Keratinocyte (primary cell): Measurements from ENCODE around the gene BHLHE23. TPM values are rescaled to one million over a fixed set of nuclear protein-coding genes. Genes with fewer than 3 reads are reported as not detected.

Source experiments
- DNase-seq: peaks from one replicate; pipeline ENCODE4 v3.0.0-alpha.2; 2011; ENCODE audit warnings: low read depth, missing footprints, low spot score
- FAIRE-seq: peaks from 2 replicates; lab custom pipeline; 2011; peaks lifted over from hg19 to GRCh38; lab: Jason Lieb, UNC
- H2AFZ ChIP-seq: 2 replicates; pipeline ENCODE4 v1.6.0; 2012; ENCODE audit warnings: low read length, control low read depth, inconsistent platforms; ENCODE audit not compliant: control insufficient read depth
- H3K27ac ChIP-seq: 2 replicates; pipeline ENCODE4 v1.5.1; 2011; ENCODE audit warnings: low read length; ENCODE audit not compliant: control insufficient read depth, insufficient read depth
- H3K27me3 ChIP-seq: 3 replicates; pipeline ENCODE4 v1.6.0; 2011; ENCODE audit warnings: low read length; ENCODE audit not compliant: control insufficient read depth, insufficient read depth; ENCODE audit errors: extremely low read depth
- H3K36me3 ChIP-seq, 2 experiments: 2 replicates in 1 of 2; 3 replicates in 1 of 2; pipeline ENCODE4 v1.5.1; 2011; ENCODE audit warnings: low read length in 2 of 2, mild to moderate bottlenecking in 1 of 2; ENCODE audit not compliant: control insufficient read depth in 2 of 2, insufficient read depth in 2 of 2; ENCODE audit errors: extremely low read depth in 1 of 2
- H3K4me1 ChIP-seq: 3 replicates; pipeline ENCODE4 v1.5.1; 2011; ENCODE audit warnings: low read length; ENCODE audit not compliant: control insufficient read depth, insufficient read depth; ENCODE audit errors: extremely low read depth
- H3K4me2 ChIP-seq: 3 replicates; pipeline ENCODE4 v1.6.0; 2011; ENCODE audit warnings: low read depth, low read length; ENCODE audit not compliant: control insufficient read depth, insufficient read depth; ENCODE audit errors: extremely low read depth
- H3K4me3 ChIP-seq, 3 experiments: fragments of 200-600 bp in 1 of 3; sonication (generic) in 1 of 3; 2 replicates in 2 of 3; 3 replicates in 1 of 3; pipeline ENCODE4 v1.5.1; 2011 to 2016; ENCODE audit warnings: low read length in 3 of 3, mild to moderate bottlenecking in 3 of 3, control low read depth in 2 of 3, inconsistent platforms in 1 of 3, low read depth in 1 of 3, mixed read lengths in 1 of 3, mixed run types in 1 of 3, moderate library complexity in 1 of 3; ENCODE audit not compliant: control insufficient read depth in 2 of 3, insufficient read depth in 2 of 3; ENCODE audit errors: extremely low read depth in 1 of 3
- H3K79me2 ChIP-seq: 2 replicates; pipeline ENCODE4 v1.6.0; 2012; ENCODE audit warnings: low read length; ENCODE audit not compliant: control insufficient read depth, insufficient read depth
- H3K9ac ChIP-seq: 3 replicates; pipeline ENCODE4 v1.6.0; 2011; ENCODE audit warnings: low read length; ENCODE audit not compliant: control insufficient read depth, insufficient read depth; ENCODE audit errors: extremely low read depth
- H3K9me1 ChIP-seq: 3 replicates; pipeline ENCODE4 v1.6.0; 2011; ENCODE audit warnings: low read length; ENCODE audit not compliant: control insufficient read depth, insufficient read depth; ENCODE audit errors: extremely low read depth
- H3K9me3 ChIP-seq: 2 replicates; pipeline ENCODE4 v1.5.1; 2012; ENCODE audit warnings: low read depth, low read length; ENCODE audit not compliant: control insufficient read depth
- H4K20me1 ChIP-seq: 3 replicates; pipeline ENCODE4 v1.6.0; 2011; ENCODE audit warnings: low read length; ENCODE audit not compliant: control insufficient read depth, insufficient read depth; ENCODE audit errors: extremely low read depth
- EZH2 ChIP-seq: IDR thresholded peaks from one replicate; pipeline ENCODE4 v1.6.1; 2012; ENCODE audit warnings: inconsistent platforms, mild to moderate bottlenecking, low read length, moderate library complexity
- dilution Hi-C: fragments of 300-500 bp; cut with MboI; formaldehyde crosslinking; loops from one replicate; pipeline ENCODE4 v1.7.0; 2020; ENCODE audit warnings: low sequenced_read_pairs; ENCODE audit not compliant: extremely low pct_ligation_motif_present
- polyA plus RNA-seq, 5 experiments: library from polyadenylated mRNA; depleted of rRNA in 3 of 5; stranded (reverse) in 3 of 5; stranded (forward) in 1 of 5; unstranded in 1 of 5; fragments of >200 nt; gene quantifications; 1 replicate in 1 of 5; 2 replicates in 3 of 5; 3 replicates in 1 of 5; pipeline versions ENCODE4 v1.2.1 to v1.2.3, GENCODE V29; 2011 to 2012; ENCODE audit warnings: missing spikeins in 2 of 5, low read depth in 1 of 5, low replicate concordance in 1 of 5
- TF ChIP-seq, protein P1 (sequence below), 3 experiments: IDR thresholded peaks in 1 of 3; conservative IDR thresholded peaks in 1 of 3; optimal IDR thresholded peaks in 1 of 3; 2 replicates in 2 of 3; 3 replicates in 1 of 3; pipeline versions ENCODE3 to v1.5.1; 2011; ENCODE audit warnings: low read length in 3 of 3, mild to moderate bottlenecking in 3 of 3, moderate library complexity in 2 of 3, control low read depth in 1 of 3, inconsistent platforms in 1 of 3; ENCODE audit not compliant: insufficient read depth in 2 of 3; ENCODE audit errors: extremely low read depth in 1 of 3

BHLHE23 gene
- polyA plus RNA-seq, 1 donor (not counting 4 experiments of a cell fraction or from before 2014, with no cell fraction given) = not detected

DNA sequence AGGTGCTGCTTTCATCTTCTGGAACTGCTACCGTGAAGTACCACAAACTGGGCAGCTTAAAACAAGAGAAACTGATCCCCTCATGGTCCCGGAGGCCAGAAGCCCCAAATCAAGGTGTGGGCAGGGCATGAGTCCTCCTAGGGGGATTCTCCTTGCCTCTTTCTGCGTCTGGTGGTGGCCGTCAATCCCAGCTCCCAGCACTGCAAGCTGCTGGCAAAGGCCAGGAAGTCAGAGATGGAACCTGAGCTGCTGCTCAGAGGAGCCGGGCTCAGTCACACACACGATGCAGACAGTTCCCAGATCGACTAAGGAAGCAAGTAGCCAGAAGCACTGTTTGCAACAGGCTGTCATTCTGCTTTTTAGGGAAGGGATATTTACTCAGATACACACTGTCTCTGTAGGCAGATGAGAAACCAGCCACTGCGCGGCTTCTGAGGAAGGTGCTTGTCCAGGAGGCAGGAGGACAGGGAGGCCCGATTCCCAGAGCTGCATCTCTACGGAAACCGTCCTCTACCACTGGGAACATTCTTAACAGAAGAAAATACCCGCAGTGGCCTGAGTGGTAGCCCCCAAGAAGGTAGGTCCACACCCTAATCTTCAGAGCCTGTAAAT, 15.5 kb downstream of the BHLHE23 start:
- Histone ChIP-seq H2AFZ (no peak overlapping the region), H3K27ac (no peak overlapping the region), H3K9ac (no peak overlapping the region), H3K4me2 (no peak overlapping the region), H3K9me3 (no peaks in the 10 kb centered on the region), H3K79me2 (no peaks in the 10 kb centered on the region), H3K27me3 (peaks cover 43% of the 10 kb centered on the region), H3K9me1 (no peaks in the 10 kb centered on the region), H3K4me1 (no peaks in the 10 kb centered on the region), H3K4me3 (no peak overlapping the region), H3K36me3 (no peaks in the 10 kb centered on the region), H4K20me1 (no peaks in the 10 kb centered on the region)
- FAIRE-seq (no peak), DNase-seq (no peak)
- TF ChIP-seq, protein P1, sequence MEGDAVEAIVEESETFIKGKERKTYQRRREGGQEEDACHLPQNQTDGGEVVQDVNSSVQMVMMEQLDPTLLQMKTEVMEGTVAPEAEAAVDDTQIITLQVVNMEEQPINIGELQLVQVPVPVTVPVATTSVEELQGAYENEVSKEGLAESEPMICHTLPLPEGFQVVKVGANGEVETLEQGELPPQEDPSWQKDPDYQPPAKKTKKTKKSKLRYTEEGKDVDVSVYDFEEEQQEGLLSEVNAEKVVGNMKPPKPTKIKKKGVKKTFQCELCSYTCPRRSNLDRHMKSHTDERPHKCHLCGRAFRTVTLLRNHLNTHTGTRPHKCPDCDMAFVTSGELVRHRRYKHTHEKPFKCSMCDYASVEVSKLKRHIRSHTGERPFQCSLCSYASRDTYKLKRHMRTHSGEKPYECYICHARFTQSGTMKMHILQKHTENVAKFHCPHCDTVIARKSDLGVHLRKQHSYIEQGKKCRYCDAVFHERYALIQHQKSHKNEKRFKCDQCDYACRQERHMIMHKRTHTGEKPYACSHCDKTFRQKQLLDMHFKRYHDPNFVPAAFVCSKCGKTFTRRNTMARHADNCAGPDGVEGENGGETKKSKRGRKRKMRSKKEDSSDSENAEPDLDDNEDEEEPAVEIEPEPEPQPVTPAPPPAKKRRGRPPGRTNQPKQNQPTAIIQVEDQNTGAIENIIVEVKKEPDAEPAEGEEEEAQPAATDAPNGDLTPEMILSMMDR (optimal IDR thresholded peaks at IDR 0.05 in 1 of 3, IDR thresholded peaks at IDR 0.05 in 1 of 3, conservative IDR thresholded peaks at IDR 0.05 in 1 of 3; ENCODE audit: extremely low read depth in 1 of 3, insufficient read depth in 2 of 3, low read length in 3 of 3) = no peak
- no peak for TF ChIP-seq EZH2
- dilution Hi-C loops = no loop called here

DNA sequence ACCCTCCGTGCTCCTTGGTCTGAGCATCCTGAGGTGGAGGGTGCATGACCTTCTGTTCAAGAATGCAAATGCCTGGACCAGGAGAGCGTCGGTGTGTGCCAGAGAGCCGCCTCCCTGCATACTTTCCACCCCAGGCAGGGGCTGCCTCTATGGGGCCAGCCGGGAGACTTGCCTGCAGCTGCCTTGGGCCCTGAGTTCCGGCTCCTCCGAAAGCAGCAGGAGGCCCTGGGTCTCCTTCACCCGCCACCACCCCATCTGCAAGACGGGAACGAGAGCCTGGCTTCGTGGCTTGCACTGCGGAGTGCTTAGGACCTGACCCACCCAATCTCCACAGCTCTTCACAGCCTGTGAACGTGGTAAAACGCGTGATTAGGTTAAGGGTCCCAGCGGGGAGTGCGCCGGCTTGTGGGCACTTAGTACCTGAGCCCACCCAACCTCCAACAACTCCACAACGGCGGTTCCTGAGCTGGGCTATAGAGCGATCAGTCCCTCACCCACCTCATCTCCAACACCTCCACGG, 16.4 kb downstream of the BHLHE23 start:
- Histone ChIP-seq H3K9me1 (no peaks in the 10 kb centered on the region), H3K4me3 (no peak overlapping the region), H3K79me2 (no peaks in the 10 kb centered on the region), H2AFZ (no peak overlapping the region), H3K4me1 (no peaks in the 10 kb centered on the region), H3K9ac (no peak overlapping the region), H3K9me3 (no peaks in the 10 kb centered on the region), H3K27ac (no peak overlapping the region), H3K27me3 (peaks cover 42% of the 10 kb centered on the region), H3K4me2 (no peak overlapping the region), H3K36me3 (no peaks in the 10 kb centered on the region), H4K20me1 (no peaks in the 10 kb centered on the region)
- DNase-seq (no peak), FAIRE-seq (no peak)
- dilution Hi-C loops = no loop called here
- no peak for TF ChIP-seq EZH2
- TF ChIP-seq, protein P1 (optimal IDR thresholded peaks at IDR 0.05 in 1 of 3, IDR thresholded peaks at IDR 0.05 in 1 of 3, conservative IDR thresholded peaks at IDR 0.05 in 1 of 3; ENCODE audit: extremely low read depth in 1 of 3, insufficient read depth in 2 of 3, low read length in 3 of 3) = no peak
